Activated T-cell treated with anti-CD3 and anti-CD28 coated beads for 1 hour (primary cell): ENCODE results near the gene NR2F2.

Experiments used
- DNase-seq: peaks from one replicate; pipeline ENCODE4 v3.0.0-alpha.2; 2020; ENCODE audit warnings: low read depth

The NR2F2 gene

GRCh38 chr15:96320107-96320506 is 10.4 kb upstream of the NR2F2 start:
- DNase-seq = no peak

GRCh38 chr15:96320703-96321638 is 9.5 kb upstream of the NR2F2 start:
- DNase-seq = no peak

GRCh38 chr15:96321639-96322535 is 8.6 kb upstream of the NR2F2 start:
- no peak for DNase-seq

- no peak for DNase-seq
Observed at GRCh38 chr15:96322536-96323318, 7.8 kb upstream of the NR2F2 start.

- no peak for DNase-seq
Observed at GRCh38 chr15:96323319-96324145, 7.0 kb upstream of the NR2F2 start.

- DNase-seq = no peak
Observed at GRCh38 chr15:96324192-96324895, 6.2 kb upstream of the NR2F2 start.

GRCh38 chr15:96324940-96325540 is 5.5 kb upstream of the NR2F2 start:
- DNase-seq = no peak

- DNase-seq = no peak
Observed at GRCh38 chr15:96325541-96326327, 4.8 kb upstream of the NR2F2 start.

GRCh38 chr15:96326328-96327154 is 4.0 kb upstream of the NR2F2 start:
- DNase-seq = no peak

- no peak for DNase-seq
Observed at GRCh38 chr15:96327155-96327741, 3.3 kb upstream of the NR2F2 start.

- no peak for DNase-seq
Observed at GRCh38 chr15:96328181-96328876, 2.2 kb upstream of the NR2F2 start.

- DNase-seq = no peak
Observed at GRCh38 chr15:96328877-96329195, 1.7 kb upstream of the NR2F2 start.

GRCh38 chr15:96329403-96329981 is 1.0 kb upstream of the NR2F2 start:
- no peak for DNase-seq

- no peak for DNase-seq
Observed at GRCh38 chr15:96330064-96330449, 443 bp upstream of the NR2F2 start.

- DNase-seq = no peak
Observed at GRCh38 chr15:96331144-96331944, 844 bp downstream of the NR2F2 start.

- no peak for DNase-seq
Observed at GRCh38 chr15:96331945-96332636, 1.6 kb downstream of the NR2F2 start.
